LNCaP clone FGC (cell line): ENCODE measurements around the gene OTOG.

ENCODE experiments used
- DNase-seq: peaks from one replicate; pipeline ENCODE4 v3.0.0-alpha.2; 2011; ENCODE audit warnings: low read depth
- H3K4me3 ChIP-seq: 2 replicates; pipeline ENCODE4 v1.5.1; 2011; ENCODE audit warnings: mild to moderate bottlenecking, low read depth, low read length, control low read depth
- CTCF ChIP-seq: IDR thresholded peaks from 2 replicates; pipeline ENCODE4 v1.5.1; 2012; ENCODE audit warnings: mild to moderate bottlenecking; ENCODE audit not compliant: control insufficient read depth, insufficient read depth; ENCODE audit errors: extremely low read depth

OTOG gene

GRCh38 chr11:17505146-17505545 is 41.9 kb upstream of the OTOG start:
- TF ChIP-seq CTCF: no peak
- DNase-seq: no peak
- H3K4me3 ChIP-seq: no peak overlapping the region

- TF ChIP-seq CTCF: no peak
- H3K4me3 ChIP-seq: no peak overlapping the region
- DNase-seq: no peak
Measured at GRCh38 chr11:17506314-17506713, 40.7 kb upstream of the OTOG start.

- H3K4me3 ChIP-seq: no peak overlapping the region
- TF ChIP-seq CTCF: no peak
- no peak for DNase-seq
Measured at GRCh38 chr11:17506942-17507341, 40.1 kb upstream of the OTOG start.

- DNase-seq: no peak
- TF ChIP-seq CTCF: no peak
- no peak overlapping the region for H3K4me3 ChIP-seq
Measured at GRCh38 chr11:17507773-17508172, 39.3 kb upstream of the OTOG start.

GRCh38 chr11:17508306-17508705 is 38.8 kb upstream of the OTOG start:
- DNase-seq: no peak
- no peak for TF ChIP-seq CTCF
- no peak overlapping the region for H3K4me3 ChIP-seq

- no peak for DNase-seq
- TF ChIP-seq CTCF: no peak
- H3K4me3 ChIP-seq: no peak overlapping the region
Measured at GRCh38 chr11:17508791-17509190, 38.3 kb upstream of the OTOG start.

- no peak for DNase-seq
- TF ChIP-seq CTCF: no peak
- H3K4me3 ChIP-seq: no peak overlapping the region
Measured at GRCh38 chr11:17510507-17511206, 36.4 kb upstream of the OTOG start.
